ENCODE data around the gene ADAMTS17. TPM values are rescaled to one million over a fixed set of nuclear protein-coding genes. Genes with fewer than 3 reads are reported as not detected.

The ADAMTS17 gene
- total and polyA plus RNA-seq, 8 donors, result 0.31 to 14.3 (median 6.3) TPM

DNA sequence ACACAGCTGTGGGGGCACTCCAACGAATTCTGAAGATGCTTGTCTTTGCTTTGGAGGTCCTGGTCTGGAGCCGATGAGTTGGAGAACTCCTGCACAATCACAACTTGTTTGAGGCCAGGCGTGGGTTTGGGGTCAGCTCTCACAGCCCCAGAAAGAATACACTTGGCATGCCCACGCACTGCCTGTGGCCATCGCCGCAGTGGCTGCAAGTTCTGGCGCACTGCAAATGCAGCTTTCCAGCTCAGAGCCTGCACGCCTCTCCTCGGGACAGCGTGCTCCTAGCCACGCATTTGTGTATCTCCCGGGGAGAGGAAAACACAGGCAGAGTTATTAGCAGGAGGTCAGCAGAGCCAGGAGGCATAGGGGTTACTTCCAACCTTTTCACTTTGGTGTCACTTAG lies 282.7 kb downstream of the ADAMTS17 start:
- WGBS, 5 donors, result 80 to 97% (median 85%) methylated on average over 4 to 12 of the region's 12 CpGs
- TF ChIP-seq, protein P1, sequence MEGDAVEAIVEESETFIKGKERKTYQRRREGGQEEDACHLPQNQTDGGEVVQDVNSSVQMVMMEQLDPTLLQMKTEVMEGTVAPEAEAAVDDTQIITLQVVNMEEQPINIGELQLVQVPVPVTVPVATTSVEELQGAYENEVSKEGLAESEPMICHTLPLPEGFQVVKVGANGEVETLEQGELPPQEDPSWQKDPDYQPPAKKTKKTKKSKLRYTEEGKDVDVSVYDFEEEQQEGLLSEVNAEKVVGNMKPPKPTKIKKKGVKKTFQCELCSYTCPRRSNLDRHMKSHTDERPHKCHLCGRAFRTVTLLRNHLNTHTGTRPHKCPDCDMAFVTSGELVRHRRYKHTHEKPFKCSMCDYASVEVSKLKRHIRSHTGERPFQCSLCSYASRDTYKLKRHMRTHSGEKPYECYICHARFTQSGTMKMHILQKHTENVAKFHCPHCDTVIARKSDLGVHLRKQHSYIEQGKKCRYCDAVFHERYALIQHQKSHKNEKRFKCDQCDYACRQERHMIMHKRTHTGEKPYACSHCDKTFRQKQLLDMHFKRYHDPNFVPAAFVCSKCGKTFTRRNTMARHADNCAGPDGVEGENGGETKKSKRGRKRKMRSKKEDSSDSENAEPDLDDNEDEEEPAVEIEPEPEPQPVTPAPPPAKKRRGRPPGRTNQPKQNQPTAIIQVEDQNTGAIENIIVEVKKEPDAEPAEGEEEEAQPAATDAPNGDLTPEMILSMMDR (IDR thresholded peaks at IDR 0.05), result no peak
- no peak for TF ChIP-seq POLR2AphosphoS5 (IDR thresholded peaks at IDR 0.05)
- intact Hi-C loops (cut with DNase I; ENCODE audit: low total_unique reads), result no loop called here
- Histone ChIP-seq H3K4me3 (no peak overlapping the region), H3K27me3 (no peaks in the 10 kb centered on the region), H3K27ac (no peak overlapping the region), H3K9me3 (no peaks in the 10 kb centered on the region), H3K4me1 (peaks cover 0 to 10% (median 0%) of the 10 kb centered on the region in 4 donors), H3K36me3 (no peaks in the 10 kb centered on the region)
- no peak for DNase-seq

DNA sequence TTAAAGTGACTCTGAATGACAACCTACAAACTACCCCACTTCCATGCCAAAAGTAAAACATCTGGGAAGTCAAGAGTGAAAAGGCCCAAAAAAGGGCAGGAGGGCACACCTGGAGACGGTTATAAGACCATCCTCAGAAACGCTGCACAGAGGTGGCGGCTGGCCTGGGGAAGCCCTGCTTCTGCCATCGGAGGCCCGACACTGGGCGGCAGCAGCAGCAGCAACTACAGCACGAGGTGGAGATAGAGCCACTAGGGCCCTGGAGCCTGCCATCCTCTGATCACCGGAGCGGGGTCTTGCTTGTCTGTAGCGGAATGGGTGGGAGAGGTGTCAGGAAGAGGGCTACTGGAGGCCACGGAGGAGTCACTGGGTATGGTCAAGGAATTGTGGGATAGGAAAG lies 283.3 kb downstream of the ADAMTS17 start:
- no peak for TF ChIP-seq POLR2A (IDR thresholded peaks at IDR 0.05)
- TF ChIP-seq, protein P1 (IDR thresholded peaks at IDR 0.05), result no peak
- TF ChIP-seq POLR2AphosphoS5 (IDR thresholded peaks at IDR 0.05), result no peak
- TF ChIP-seq EP300 (IDR thresholded peaks at IDR 0.05), result no peak
- WGBS, 5 donors, result 89 to 97% (median 93%) methylated on average over 11 of the region's 11 CpGs
- no peak overlapping the region for H3K27ac ChIP-seq
- no peaks in the 10 kb centered on the region for H3K36me3 ChIP-seq
- no peaks in the 10 kb centered on the region for H3K9me3 ChIP-seq
- H3K4me3 ChIP-seq, result no peak overlapping the region
- no peak for DNase-seq
- H3K4me1 ChIP-seq, result peaks cover 0 to 10% (median 0%) of the 10 kb centered on the region in 4 donors
- intact Hi-C loops (cut with DNase I; ENCODE audit: low total_unique reads), result no loop called here
- no peaks in the 10 kb centered on the region for H3K27me3 ChIP-seq

DNA sequence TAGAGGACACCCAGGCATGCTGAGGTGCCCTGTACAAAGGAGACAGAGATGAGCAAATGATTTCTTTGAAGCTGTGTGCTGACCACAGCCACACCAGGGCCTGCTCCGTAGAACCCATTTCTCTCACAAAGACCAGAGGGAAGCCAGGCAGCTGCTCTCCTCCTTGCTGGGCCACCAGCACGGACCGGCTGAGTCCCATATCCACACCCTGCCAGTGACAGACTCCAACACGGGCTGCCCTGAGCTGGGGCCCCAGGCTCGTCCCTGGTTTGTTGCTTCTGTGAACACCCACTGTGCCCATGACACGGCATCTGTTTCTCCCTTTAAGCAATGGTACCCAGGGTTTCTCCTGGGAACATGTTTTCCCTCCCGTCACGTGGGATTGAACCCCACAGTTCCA lies 284.5 kb downstream of the ADAMTS17 start:
- Histone ChIP-seq H3K4me3 (no peak overlapping the region), H3K27me3 (no peaks in the 10 kb centered on the region), H3K9me3 (no peaks in the 10 kb centered on the region), H3K27ac (no peak overlapping the region), H3K4me1 (peaks cover 0 to 10% (median 0%) of the 10 kb centered on the region in 4 donors), H3K36me3 (no peaks in the 10 kb centered on the region)
- DNase-seq, result no peak
- intact Hi-C loops (cut with DNase I; ENCODE audit: low total_unique reads), result no loop called here
- TF ChIP-seq POLR2AphosphoS5 (IDR thresholded peaks at IDR 0.05) (no peak), EP300 (IDR thresholded peaks at IDR 0.05) (no peak), POLR2A (IDR thresholded peaks at IDR 0.05) (no peak)
- TF ChIP-seq, protein P1 (IDR thresholded peaks at IDR 0.05), result no peak
- 78 to 95% (median 89%) methylated on average over 6 to 8 of the region's 8 CpGs for WGBS, 5 donors

DNA sequence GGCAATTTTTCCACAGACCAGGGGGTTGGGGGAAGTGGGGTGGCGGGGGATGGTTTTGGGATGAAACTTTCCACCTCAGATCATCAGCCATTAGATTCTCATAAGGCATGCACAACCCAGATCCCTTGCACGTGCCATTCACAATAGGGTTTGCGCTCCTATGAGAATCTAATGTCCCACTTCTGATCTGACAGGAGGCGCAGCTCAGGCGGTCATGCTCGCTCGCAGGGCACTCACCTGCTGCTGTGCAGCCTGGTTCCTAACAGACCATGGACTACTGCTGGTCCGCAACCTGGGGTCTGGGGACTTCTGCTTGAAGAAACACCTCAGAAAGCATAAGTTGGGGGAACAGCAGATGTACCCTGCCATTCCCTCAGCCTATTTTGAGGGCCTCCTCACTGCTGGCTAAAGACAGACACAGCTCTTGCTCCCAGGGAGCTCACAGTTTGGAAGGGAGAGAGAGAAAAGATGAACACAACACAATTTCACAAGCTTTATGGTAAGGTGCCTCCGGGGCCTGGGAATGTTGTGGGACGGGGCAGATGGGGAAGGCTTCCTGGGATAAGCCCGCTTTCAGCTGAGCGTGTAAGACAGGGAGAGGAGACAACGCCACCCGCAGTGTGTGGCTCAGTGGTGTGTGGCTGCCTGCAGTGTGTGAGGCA lies 285.2 kb downstream of the ADAMTS17 start:
- 94 to 98% (median 96%) methylated on average over 12 to 14 of the region's 14 CpGs for WGBS, 5 donors
- Histone ChIP-seq H3K36me3 (no peaks in the 10 kb centered on the region), H3K27ac (no peak overlapping the region), H3K4me1 (peaks cover 0 to 10% (median 0%) of the 10 kb centered on the region in 4 donors), H3K4me3 (no peak overlapping the region), H3K9me3 (no peaks in the 10 kb centered on the region), H3K27me3 (no peaks in the 10 kb centered on the region)
- no peak for DNase-seq
- intact Hi-C loops (cut with DNase I; ENCODE audit: low total_unique reads), result no loop called here
- TF ChIP-seq, protein P1 (IDR thresholded peaks at IDR 0.05), result no peak
- no peak for TF ChIP-seq POLR2AphosphoS5 (IDR thresholded peaks at IDR 0.05)
- no peak for TF ChIP-seq POLR2A (IDR thresholded peaks at IDR 0.05)
- no peak for TF ChIP-seq EP300 (IDR thresholded peaks at IDR 0.05)
